Spleen (tissue), 11 donors: ENCODE data around the gene SEMA3E. TPM values are rescaled to one million over a fixed set of nuclear protein-coding genes. Genes with fewer than 3 reads are reported as not detected.
"Not testable (repeated sequence)": the region's sequence is repeated elsewhere in the genome, so short reads cannot be mapped to it uniquely, and the experiment has no call there.

Experiments
- DNase-seq: peaks from one replicate; pipeline ENCODE4 v3.0.0-alpha.2; 2020
- H3K27ac ChIP-seq, 8 donors: fragments of 200-600 bp; sonication (generic) in 7 of 8; 1 replicate in 4 of 8; 2 replicates in 4 of 8; pipeline versions ENCODE4 v1.5.0 to v1.8.0; 2016 to 2021; ENCODE audit warnings: inconsistent platforms in 4 of 8, mild to moderate bottlenecking in 4 of 8, moderate library complexity in 1 of 8
- H3K27me3 ChIP-seq, 7 donors: fragments of 200-600 bp; sonication (generic) in 6 of 7; replicated peaks in 1 of 7; 1 replicate in 4 of 7; 2 replicates in 3 of 7; pipeline versions ENCODE4 v1.5.0 to v1.8.0; 2016 to 2021; ENCODE audit warnings: inconsistent platforms in 3 of 7, mild to moderate bottlenecking in 1 of 7
- H3K36me3 ChIP-seq, 6 donors: fragments of 200-600 bp; sonication (generic) in 5 of 6; 1 replicate in 4 of 6; 2 replicates in 2 of 6; pipeline versions ENCODE4 v1.5.0 to v1.8.0; 2016 to 2021; ENCODE audit warnings: inconsistent platforms in 2 of 6
- H3K4me1 ChIP-seq, 6 donors: fragments of 200-600 bp; sonication (generic) in 5 of 6; 1 replicate in 3 of 6; 2 replicates in 3 of 6; pipeline versions ENCODE4 v1.5.0 to v1.8.0; 2016 to 2021; ENCODE audit warnings: inconsistent platforms in 3 of 6
- H3K4me3 ChIP-seq, 8 donors: fragments of 200-600 bp; sonication (generic) in 7 of 8; 1 replicate in 4 of 8; 2 replicates in 4 of 8; pipeline versions ENCODE4 v1.5.0 to v1.8.0; 2016 to 2021; ENCODE audit warnings: inconsistent platforms in 4 of 8, mild to moderate bottlenecking in 4 of 8, moderate library complexity in 2 of 8
- H3K9me3 ChIP-seq, 8 donors: fragments of 200-600 bp; sonication (generic) in 7 of 8; 1 replicate in 4 of 8; 2 replicates in 4 of 8; pipeline versions ENCODE4 v1.5.0 to v1.8.0; 2016 to 2021; ENCODE audit warnings: inconsistent platforms in 4 of 8
- POLR2A ChIP-seq, 3 donors: fragments of 450-650 bp; IDR thresholded peaks; one replicate each; pipeline ENCODE4 v1.5.1; 2017; ENCODE audit warnings: antibody characterized with exemption in 3 of 3, mild to moderate bottlenecking in 1 of 3
- POLR2AphosphoS5 ChIP-seq, 3 donors: sonication (generic); formaldehyde crosslinking; IDR thresholded peaks; one replicate each; pipeline ENCODE4 v1.5.1; 2017; ENCODE audit warnings: antibody characterized with exemption in 3 of 3
- WGBS, 5 donors: extraction: QIAGEN DNeasy Blood & Tissue Kit in 3 of 5; methylation state at CpG; one replicate each; pipeline versions ENCODE4 v1.1.5 to v1.1.7; 2013 to 2018; 5-methylcytosine and 5-hydroxymethylcytosine counted together
- intact Hi-C: fragments of 100-400 bp; cut with DNase I; formaldehyde crosslinking; loops from one replicate; pipeline ENCODE4 v1.15.0; 2023; ENCODE audit warnings: low total_unique reads
- polyA plus RNA-seq, 3 donors: library from polyadenylated mRNA; stranded (reverse); fragments of 200-250 nt; gene quantifications; one replicate each; pipeline ENCODE4 v1.2.1, GENCODE V29; 2013
- total RNA-seq, 7 donors: library from RNA; depleted of rRNA in 3 of 7; stranded (reverse); fragments of >200 nt in 3 of 7; fragmentation: NEBNext Ultra II Directional in 4 of 7; extraction: Animal tissue kit (Norgen Biotek cat#: 25700) in 4 of 7; gene quantifications; one replicate each; pipeline versions ENCODE4 v1.1.0 to v1.2.1, GENCODE V29; 2016 to 2021
- TF ChIP-seq, protein P1 (sequence below), 11 experiments: fragments of 200-600 bp in 7 of 11; fragments of 450-650 bp in 4 of 11; sonication (generic) in 4 of 11; IDR thresholded peaks in 8 of 11; conservative IDR thresholded peaks in 3 of 11; 1 replicate in 7 of 11; 2 replicates in 4 of 11; pipeline versions ENCODE4 v1.4.0 to v1.8.0; 2016 to 2021; ENCODE audit warnings: antibody characterized with exemption in 11 of 11, inconsistent platforms in 4 of 11, mild to moderate bottlenecking in 1 of 11
- donor health status: healthy with polysubstance abuse.
- donor health status: DM: no; HTN: no; CAD: no; lungs with moderate emphysema.
- donor health status: DM: no; HTN: no; CAD: no.
- donor health status: Bipolar disorder and iron deficiency.
- donor health status: healthy.
- donor health status: DM: no; HTN: no; CAD: no.
- donor health status: DM: yes; HTN: yes; CAD: no.

Gene SEMA3E
- total and polyA plus RNA-seq, 10 donors: under 0.01 to 0.44 (median 0.29) TPM; not detected in 7

DNA sequence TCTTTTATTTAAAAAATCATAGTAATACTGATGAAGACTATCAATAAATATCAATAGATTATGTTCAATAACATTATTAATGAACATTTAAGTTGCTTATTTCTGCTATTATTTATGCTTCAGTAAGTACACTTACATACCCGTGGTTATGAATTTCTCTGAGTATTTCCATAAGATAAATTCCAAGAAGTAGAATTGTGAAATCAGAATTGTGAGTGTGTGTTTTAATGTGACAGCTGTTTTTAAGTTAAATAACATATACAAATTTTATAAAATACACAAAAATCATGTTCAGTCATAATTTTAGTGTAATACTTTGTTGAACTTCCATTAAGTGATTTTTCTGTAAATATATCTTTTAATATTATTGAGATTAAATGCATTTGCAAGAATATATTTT is 37.5 kb upstream of the SEMA3E start:
- intact Hi-C loops: no loop called here
- WGBS, 5 donors: 79 to 84% (median 82%) methylated on average over 1 of the region's 1 CpG

DNA sequence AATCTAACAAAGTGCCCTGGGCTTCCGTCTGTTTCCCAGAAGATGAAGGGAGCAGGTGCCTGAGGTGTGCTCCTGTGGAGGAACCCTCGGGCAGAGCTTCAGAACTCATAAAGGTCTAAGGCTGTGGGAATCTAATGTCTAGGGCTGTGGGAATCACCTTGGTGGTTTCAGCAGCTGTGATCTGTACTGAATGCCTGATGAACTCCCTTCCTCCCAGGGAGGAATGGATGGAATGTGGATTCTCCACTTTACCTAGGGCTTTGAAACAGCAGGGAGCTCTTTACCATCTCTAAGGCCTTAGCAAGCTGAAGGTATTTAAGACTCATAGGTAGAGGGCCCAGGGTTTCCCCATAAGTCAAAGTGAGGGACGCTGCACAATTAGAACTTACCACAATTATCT is 36.0 kb upstream of the SEMA3E start:
- DNase-seq: no peak
- TF ChIP-seq POLR2A (IDR thresholded peaks at IDR 0.05): no peak
- TF ChIP-seq, protein P1, sequence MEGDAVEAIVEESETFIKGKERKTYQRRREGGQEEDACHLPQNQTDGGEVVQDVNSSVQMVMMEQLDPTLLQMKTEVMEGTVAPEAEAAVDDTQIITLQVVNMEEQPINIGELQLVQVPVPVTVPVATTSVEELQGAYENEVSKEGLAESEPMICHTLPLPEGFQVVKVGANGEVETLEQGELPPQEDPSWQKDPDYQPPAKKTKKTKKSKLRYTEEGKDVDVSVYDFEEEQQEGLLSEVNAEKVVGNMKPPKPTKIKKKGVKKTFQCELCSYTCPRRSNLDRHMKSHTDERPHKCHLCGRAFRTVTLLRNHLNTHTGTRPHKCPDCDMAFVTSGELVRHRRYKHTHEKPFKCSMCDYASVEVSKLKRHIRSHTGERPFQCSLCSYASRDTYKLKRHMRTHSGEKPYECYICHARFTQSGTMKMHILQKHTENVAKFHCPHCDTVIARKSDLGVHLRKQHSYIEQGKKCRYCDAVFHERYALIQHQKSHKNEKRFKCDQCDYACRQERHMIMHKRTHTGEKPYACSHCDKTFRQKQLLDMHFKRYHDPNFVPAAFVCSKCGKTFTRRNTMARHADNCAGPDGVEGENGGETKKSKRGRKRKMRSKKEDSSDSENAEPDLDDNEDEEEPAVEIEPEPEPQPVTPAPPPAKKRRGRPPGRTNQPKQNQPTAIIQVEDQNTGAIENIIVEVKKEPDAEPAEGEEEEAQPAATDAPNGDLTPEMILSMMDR (IDR thresholded peaks at IDR 0.05 in 8 of 11, conservative IDR thresholded peaks at IDR 0.05 in 3 of 11): no peak
- TF ChIP-seq POLR2AphosphoS5 (IDR thresholded peaks at IDR 0.05): no peak
- H3K36me3 ChIP-seq: no peaks in the 10 kb centered on the region

More for the DNA sequence above, 37.5 kb upstream of the SEMA3E start:
- Histone ChIP-seq H3K36me3 (no peaks in the 10 kb centered on the region), H3K4me3 (no peak overlapping the region), H3K4me1 (no peaks in the 10 kb centered on the region), H3K9me3 (no peaks in the 10 kb centered on the region), H3K27ac (no peak overlapping the region), H3K27me3 (no peaks in the 10 kb centered on the region)
- TF ChIP-seq POLR2AphosphoS5 (IDR thresholded peaks at IDR 0.05): no peak
- TF ChIP-seq POLR2A (IDR thresholded peaks at IDR 0.05): no peak
- TF ChIP-seq, protein P1 (IDR thresholded peaks at IDR 0.05 in 8 of 11, conservative IDR thresholded peaks at IDR 0.05 in 3 of 11): no peak
- no peak for DNase-seq

DNA sequence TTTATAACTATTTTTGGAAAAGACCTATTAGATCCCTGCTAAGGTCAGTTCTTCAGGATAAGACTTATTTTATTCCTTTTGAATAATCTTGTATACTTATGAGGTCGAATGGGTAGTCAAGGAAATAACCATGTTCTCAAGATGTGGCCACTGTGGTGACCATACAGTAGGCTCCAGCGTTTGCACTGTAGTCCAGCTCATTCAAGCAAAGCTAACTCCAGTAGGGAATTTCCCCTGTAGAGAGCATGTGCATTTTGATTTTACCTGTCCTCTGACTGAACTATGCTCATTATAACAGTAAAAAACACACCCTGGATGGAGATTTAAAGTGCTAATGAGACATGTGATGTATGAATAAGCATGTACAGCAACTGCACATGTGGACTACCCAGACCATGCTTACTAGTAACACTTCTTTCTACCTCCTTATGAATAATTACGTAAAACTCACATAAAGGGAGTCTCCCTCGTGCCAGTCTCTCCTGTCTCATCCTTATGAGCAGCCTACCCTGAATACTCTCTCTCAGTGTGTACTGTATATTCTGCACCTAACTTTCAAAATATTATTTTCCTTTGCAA is 32.4 kb upstream of the SEMA3E start:
- TF ChIP-seq, protein P1 (IDR thresholded peaks at IDR 0.05 in 8 of 11, conservative IDR thresholded peaks at IDR 0.05 in 3 of 11): no peak
- TF ChIP-seq POLR2A (IDR thresholded peaks at IDR 0.05): no peak
- no peak for TF ChIP-seq POLR2AphosphoS5 (IDR thresholded peaks at IDR 0.05)
- 63 to 72% (median 66%) methylated on average over 4 of the region's 4 CpGs for WGBS, 5 donors
- no peak for DNase-seq
- intact Hi-C loops: no loop called here
- no peaks in the 10 kb centered on the region for H3K27me3 ChIP-seq
- H3K9me3 ChIP-seq: no peaks in the 10 kb centered on the region
- no peaks in the 10 kb centered on the region for H3K4me1 ChIP-seq
- no peak overlapping the region for H3K4me3 ChIP-seq
- H3K36me3 ChIP-seq: no peaks in the 10 kb centered on the region
- no peak overlapping the region for H3K27ac ChIP-seq

More for the DNA sequence above, 36.0 kb upstream of the SEMA3E start:
- intact Hi-C loops: no loop called here
- Histone ChIP-seq H3K27ac (no peak overlapping the region), H3K4me3 (no peak overlapping the region), H3K9me3 (no peaks in the 10 kb centered on the region), H3K27me3 (no peaks in the 10 kb centered on the region), H3K4me1 (no peaks in the 10 kb centered on the region)
- WGBS, 5 donors: 38 to 67% (median 56%) methylated on average over 3 of the region's 3 CpGs

DNA sequence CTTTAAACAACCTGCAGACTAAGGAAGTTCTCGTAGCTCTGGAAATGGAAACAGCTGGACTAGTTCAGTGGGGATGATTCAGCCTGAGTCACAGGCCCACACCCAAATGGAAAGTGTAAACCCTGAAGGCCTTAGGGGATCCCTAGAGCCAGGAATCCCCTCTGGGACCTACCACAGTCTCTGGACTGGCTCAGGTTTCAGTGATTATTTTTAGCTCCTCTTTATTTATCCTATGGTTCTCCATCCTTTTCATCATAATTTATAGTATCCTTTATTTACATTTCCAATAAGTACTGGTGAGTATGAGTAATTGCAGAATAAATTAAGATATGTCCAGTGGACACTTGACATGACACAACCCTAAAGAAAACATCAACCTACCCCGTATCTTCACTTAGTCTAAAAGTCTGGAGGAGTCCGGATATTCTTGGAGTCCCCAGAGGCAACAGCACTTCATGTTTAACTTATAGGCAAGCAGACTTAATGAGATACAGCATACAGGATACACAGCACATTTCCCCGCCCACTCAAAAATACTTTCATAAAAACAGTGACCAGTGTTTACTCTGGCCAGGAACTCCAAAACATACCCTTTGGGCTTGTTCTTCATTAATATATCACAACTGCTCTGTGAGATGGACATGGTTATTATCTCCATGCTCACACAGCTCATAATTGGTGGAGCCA is 28.4 kb upstream of the SEMA3E start:
- no peak for DNase-seq
- no peak overlapping the region for H3K4me3 ChIP-seq
- no peaks in the 10 kb centered on the region for H3K27me3 ChIP-seq
- H3K36me3 ChIP-seq: no peaks in the 10 kb centered on the region
- no peak overlapping the region for H3K27ac ChIP-seq
- TF ChIP-seq POLR2A (IDR thresholded peaks at IDR 0.05): no peak
- TF ChIP-seq, protein P1 (IDR thresholded peaks at IDR 0.05 in 8 of 11, conservative IDR thresholded peaks at IDR 0.05 in 3 of 11): no peak
- TF ChIP-seq POLR2AphosphoS5 (IDR thresholded peaks at IDR 0.05): no peak
- intact Hi-C loops: no loop called here
- 57 to 69% (median 64%) methylated on average over 4 of the region's 4 CpGs for WGBS, 5 donors
- peaks cover 0 to 19% (median 0%) of the 10 kb centered on the region in 8 donors for H3K9me3 ChIP-seq
- H3K4me1 ChIP-seq: no peaks in the 10 kb centered on the region

DNA sequence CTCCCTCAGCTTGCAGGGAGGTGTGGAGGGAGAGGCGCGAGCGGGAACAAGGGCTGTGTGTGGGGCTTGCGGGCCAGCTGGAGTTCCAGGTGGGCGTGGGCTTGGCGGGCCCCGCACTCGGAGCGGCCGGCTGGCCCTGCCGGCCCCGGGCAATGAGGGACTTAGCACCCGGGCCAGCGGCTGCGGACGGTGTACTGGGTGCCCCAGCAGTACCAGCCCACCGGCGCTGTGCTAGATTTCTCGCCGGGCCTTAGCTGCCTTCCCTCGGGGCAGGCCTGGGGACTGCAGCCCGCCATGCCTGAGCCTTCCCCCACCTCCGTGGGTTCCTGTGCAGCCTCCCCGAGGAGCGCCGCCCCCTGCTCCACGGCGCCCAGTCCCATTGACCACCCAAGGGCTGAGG is 24.4 kb upstream of the SEMA3E start:
- WGBS, 5 donors: 92 to 96% (median 94%) methylated on average over 17 to 28 of the region's 28 CpGs
- H3K36me3 ChIP-seq, H3K4me3 ChIP-seq, H3K27ac ChIP-seq, H3K27me3 ChIP-seq, DNase-seq, intact Hi-C loops, H3K4me1 ChIP-seq: not testable (repeated sequence)
- peaks cover 0 to 19% (median 0%) of the 10 kb centered on the region in 8 donors for H3K9me3 ChIP-seq
